GM21447 (cell line): ENCODE data around the gene PLXNA4.
"Not testable (repeated sequence)": the region's sequence is repeated elsewhere in the genome, so short reads cannot be mapped to it uniquely, and the experiment has no call there.

ENCODE experiments used
- ATAC-seq: cut with Tn5 transposase; IDR thresholded peaks from one replicate; pipeline ENCODE4 v1.9.1; 2021; ENCODE audit not compliant: unreplicated experiment

PLXNA4 gene, protein sequence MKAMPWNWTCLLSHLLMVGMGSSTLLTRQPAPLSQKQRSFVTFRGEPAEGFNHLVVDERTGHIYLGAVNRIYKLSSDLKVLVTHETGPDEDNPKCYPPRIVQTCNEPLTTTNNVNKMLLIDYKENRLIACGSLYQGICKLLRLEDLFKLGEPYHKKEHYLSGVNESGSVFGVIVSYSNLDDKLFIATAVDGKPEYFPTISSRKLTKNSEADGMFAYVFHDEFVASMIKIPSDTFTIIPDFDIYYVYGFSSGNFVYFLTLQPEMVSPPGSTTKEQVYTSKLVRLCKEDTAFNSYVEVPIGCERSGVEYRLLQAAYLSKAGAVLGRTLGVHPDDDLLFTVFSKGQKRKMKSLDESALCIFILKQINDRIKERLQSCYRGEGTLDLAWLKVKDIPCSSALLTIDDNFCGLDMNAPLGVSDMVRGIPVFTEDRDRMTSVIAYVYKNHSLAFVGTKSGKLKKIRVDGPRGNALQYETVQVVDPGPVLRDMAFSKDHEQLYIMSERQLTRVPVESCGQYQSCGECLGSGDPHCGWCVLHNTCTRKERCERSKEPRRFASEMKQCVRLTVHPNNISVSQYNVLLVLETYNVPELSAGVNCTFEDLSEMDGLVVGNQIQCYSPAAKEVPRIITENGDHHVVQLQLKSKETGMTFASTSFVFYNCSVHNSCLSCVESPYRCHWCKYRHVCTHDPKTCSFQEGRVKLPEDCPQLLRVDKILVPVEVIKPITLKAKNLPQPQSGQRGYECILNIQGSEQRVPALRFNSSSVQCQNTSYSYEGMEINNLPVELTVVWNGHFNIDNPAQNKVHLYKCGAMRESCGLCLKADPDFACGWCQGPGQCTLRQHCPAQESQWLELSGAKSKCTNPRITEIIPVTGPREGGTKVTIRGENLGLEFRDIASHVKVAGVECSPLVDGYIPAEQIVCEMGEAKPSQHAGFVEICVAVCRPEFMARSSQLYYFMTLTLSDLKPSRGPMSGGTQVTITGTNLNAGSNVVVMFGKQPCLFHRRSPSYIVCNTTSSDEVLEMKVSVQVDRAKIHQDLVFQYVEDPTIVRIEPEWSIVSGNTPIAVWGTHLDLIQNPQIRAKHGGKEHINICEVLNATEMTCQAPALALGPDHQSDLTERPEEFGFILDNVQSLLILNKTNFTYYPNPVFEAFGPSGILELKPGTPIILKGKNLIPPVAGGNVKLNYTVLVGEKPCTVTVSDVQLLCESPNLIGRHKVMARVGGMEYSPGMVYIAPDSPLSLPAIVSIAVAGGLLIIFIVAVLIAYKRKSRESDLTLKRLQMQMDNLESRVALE (N-terminal part only)

DNA sequence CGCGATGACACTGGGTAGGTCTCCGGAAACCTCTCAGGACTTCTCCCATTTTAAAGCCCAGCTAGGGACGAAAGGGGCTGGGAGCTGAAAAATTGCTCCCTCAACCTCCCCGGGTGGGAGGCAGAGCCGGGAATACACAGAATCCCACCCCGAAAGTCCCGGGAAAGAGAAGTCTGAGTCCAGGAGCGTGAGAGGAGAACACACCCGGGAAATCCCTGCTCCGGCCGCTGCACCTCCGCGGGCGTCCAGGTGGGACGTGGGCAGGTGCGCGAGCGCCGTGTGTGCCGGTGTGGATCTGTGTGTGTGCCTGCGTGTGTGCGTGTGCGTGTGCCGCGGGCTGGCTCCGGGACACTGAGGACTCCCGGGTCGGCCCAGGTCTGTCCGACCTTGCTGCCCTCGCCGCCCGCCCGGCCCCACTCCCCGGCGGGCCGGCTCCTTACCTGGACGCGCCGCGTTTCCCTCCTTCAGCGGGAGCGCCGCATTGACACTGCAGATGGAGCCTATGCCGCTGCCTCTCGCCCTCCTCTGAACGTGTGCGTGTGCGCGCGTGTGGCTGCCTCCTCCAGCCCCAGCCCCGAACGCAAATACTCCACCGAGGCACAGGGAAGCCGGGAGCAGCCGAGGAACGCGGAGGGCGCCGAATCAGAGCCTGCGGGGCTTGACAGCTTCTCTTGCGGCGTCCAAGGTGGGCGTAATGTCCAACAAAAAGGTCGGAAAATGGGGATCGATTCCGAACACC is at the start of gene PLXNA4:
PLXNA4 (minus strand) TSS at position 489 of the 739 bp plus-strand sequence. CDS start 67,777 bp downstream, outside the sequence.
- no peak for ATAC-seq

DNA sequence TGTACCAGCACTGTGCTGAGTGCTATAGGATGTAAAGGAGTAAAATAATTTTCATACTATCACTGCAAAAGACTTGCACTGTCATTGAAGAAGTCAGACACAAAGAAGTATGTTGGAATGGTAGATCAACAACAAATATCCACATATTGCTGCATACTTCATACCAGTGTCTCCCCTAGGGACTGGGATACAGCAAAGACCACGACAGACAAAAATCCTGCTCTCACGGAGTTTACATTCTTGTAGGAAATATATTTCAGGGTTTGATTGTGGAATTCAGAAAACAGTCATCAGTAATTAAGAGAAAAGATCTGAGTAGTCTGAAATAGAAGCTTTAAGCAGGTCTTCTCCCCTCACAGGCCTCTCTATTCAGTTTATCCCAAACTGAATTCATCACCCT is 49.4 kb upstream of the PLXNA4 start:
- no peak for ATAC-seq

DNA sequence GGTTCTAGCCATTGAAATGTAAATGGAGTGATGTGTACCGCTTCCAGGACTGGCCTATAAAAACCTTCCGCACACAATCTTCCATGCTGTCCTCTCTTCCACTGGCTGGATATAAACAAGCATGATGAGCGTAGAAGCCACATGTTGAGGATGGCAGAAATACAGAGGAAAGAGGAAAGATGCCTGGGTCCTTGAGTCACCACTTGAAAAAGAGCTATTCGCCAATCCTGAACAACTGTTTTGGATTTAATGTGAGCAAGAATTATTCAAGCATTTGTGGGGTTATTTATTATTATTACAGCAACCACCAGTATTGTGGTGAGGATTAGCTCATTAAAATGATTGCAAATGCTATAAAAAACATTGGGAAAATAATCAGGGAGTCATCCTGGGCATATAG is 45.8 kb upstream of the PLXNA4 start:
- no peak for ATAC-seq

DNA sequence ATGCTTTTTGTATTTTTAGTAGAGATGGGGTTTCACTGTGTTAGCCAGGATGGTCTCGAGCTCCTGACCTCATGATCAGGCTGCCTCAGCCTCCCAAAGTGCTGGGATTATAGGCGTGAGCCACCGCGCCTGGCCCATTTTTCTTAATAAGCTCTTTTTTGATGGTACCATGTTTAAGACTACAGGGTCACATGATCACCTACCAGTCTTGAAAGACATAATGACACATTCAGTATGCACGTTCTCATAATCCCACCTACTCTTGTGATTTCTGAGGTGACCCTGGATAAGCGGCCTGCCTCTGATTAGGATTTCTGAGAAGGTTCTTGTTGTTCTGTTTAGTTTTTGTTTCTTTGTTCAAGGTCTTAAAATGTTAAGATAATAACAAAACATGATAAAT is 43.7 kb upstream of the PLXNA4 start:
- ATAC-seq: no peak

DNA sequence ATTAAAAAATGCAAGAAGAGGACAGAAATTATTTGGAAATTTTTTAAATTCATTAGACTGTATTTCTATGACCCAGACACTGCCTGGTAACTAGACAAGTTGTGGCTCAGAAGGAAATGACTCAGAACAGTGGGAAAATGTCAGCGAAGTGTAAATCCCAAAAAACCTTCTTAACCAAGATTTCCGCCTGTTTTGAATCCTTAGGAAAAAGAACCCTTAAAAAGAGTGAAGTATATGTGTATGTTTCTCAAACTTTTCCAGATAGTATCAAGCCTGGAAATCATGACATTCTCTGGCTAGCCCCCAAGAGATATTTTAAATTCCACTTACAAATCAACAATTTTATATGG is 42.7 kb upstream of the PLXNA4 start:
- no peak for ATAC-seq

DNA sequence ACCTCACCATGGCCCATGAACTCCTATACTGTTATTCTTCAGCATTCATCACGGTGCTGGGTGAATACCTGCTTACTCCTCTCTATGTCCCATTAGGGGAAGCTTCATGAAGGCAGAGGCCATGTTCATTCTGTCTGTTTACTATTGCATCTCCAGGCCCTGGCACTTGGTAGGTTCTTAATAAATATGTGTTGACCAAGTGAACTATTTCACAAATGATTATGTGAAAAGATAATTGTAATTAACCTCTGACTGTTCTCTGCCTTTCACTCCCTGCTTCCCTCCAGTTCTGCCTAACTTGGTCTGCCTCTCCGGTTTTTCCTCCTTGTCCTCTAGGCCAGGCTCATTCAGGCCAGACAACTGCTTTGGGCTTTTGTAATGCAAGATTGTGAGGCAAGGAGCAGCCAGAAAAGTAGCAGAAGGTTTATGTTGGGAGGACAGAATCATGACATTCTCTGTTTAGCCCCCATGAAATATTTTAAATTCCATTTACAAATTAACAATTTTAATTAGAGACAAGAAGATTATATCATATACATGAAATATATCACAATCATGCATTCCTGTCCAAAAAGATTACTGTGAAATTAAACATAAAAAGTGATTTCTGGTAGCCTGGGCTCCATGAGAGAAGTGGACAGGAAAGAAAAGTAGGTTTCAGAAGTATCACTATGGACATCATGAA is 42.1 kb upstream of the PLXNA4 start:
- ATAC-seq: no peak

DNA sequence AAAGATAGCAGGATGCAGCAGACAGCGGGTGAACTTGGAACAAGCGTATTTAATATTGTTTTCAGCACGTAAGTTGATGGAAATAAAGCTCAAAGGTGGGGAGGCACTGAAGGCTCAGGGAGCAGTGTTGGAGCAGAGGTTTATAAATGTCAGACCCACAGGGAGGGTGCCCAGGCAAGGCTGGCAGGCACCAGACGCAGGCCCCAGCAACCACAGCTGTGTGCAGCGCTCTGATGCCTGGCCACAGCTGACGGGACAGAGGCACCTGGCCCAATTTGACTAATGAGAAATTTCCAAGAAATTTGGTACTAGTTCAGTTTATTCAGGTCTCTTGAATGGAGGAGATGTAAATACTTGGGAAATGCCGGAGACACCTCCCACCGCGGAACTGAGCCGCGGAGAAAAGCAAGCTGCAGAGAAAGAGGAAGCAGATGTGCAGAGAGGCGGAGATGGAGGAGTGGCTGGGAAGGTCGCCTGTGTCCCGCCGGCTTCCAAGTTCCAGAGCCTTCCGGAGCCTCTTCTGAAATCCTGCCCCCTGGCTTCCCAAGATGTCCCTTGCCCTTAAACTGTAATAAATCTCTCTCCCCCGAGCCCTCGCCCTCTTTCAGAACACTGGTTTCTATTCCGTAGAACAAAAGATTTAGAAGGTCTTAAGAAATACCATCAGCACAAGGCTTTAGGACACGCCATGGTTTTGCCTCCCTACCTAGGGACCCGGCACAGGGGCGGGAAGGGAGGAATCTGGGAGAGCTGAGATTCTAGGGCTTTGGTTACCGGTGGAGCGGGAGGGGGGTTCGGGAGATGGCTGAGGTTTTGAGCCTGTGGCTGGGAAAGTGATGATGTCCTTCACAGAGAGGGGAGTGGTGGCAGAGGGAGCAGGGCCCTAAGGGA is 38.4 kb upstream of the PLXNA4 start:
- ATAC-seq: no peak

DNA sequence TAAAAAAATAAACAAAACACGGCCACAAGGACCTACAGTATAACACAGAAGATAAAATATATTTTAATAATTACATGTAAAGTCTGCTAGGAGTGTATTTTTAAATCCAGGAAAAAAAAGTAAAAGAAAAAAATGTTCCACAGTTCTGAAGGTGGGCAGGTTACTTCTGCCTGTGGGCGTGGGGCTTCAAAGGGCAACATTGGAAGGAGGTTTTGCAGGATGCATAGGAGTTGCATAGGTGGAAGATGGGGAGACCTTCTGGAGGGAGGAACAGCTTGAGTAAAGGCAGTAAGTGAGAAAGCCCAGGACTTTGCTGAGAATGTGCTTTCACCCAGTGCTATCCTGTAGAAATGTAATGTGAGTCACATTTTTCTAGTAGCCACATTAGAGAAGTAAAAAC is 37.5 kb upstream of the PLXNA4 start:
- no peak for ATAC-seq

DNA sequence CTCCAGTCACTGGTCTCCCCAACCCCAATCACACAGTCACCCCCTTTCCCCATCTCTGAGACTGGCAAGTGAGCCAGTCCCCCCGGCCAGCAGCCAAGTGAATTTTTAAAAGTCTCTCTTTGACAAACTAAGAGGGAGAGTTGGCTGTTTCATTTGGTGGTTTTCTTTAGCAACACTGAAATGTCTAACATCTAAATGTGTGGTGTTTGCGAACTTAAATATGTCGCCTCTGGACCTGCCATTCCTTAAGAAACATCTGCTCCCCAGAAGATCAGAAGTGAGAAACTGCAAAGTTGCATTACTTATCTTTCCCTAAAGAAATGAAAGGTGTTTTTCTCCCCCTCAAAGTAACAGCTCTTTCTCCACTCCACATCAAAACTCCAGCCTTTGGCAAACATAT is 34.7 kb upstream of the PLXNA4 start:
- no peak for ATAC-seq

DNA sequence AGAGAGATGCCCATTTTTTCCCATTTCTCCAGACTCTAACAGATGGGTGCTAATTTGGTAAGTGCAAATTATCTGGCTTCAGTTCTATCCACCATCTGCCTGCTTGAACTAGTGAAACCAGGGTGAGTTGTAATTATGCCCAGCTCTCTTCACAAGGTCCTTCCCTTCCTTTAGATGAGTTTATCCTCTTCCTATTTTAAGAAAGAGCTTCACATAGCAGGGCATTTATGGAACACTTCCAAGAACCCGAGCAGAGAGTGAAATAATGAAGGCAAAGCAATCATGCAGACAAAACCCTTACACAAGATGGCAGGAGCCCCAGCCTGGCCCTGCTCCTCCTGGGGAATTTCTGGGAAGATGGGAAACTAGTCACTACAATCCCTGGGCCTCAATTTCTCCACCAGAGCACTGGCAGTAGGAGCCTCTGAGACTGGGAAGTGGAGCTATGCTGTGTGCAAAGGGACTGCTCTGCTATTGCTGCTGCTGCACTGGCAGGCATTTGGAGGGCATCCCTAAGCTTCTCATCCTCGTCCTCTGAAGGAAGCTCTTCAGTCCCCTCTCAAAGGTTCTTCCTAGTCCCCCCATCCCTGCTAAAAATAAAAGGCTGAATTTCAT is 33.7 kb upstream of the PLXNA4 start:
- no peak for ATAC-seq

DNA sequence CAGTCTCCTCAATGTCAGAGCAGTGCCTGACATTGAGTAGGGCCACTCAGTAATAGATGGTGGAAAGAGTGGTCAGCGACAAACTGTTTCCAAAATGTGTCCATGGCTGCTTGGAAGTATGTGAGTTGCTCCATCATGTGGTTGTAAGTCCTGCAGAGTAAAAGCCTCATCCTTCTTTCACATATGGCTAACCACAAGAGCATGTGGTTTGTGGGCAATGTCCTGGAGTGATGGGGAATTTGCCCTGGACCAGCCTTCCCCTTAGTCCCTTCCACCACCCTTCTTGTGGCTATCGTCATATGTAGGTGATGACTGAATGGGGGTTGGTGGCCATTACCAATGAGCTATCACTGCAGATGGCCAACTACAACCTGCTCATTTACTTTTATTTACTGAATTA is 33.0 kb upstream of the PLXNA4 start:
- ATAC-seq: no peak

DNA sequence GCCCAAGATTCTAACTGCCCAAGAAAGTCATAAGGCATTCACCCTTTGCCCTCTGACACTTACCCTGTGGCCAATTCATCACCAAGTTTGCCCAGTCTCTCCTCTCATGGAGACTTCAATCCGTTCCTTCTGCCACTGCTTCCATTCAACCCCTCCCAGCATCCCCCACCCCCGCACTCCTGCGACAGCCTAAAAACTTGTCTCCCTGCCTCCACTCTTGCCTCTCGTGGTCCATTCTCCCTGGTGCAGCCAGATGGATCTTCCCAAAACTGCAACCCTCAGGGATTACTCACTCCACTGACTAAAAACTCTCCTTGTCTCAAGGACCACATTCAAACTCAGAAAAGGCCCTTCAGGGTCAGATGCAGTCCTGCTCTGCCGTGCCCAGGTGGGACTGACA is 32.3 kb upstream of the PLXNA4 start:
- ATAC-seq: no peak

DNA sequence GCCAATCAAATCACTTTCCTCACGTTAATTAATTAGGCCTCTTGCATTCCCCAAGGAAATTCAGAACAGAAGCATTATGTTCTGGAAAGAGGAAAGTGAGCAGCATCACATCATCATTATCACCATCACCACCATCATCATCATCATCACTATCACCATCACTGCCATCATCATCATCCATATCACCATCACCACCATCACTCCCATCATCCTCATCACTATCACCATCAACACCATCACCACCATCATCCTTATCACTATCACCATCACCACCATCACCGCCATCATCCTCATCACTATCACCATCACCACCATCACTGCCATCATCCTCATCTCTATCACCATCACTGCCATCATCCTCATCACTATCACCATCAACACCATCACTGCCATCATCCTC is 31.4 kb upstream of the PLXNA4 start:
- no peak for ATAC-seq

DNA sequence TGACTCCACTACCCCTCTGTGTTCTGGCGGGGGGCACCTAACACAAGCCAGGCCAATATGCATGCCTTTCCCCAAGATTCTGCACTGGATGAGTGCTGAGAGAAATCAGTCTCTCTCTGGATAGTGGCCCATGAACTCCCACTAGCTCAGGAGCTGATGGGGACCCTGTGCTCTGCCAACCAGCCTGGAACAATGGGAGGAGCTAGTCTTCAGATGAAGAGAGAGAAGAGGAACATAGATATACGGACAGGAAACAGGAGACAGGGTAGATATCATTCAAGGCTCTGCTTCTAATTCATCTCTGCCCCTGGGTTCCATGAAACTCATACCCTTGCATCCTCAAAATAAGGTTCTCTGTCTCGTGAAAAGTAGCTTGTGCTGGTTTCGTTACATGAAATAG is 27.9 kb upstream of the PLXNA4 start:
- ATAC-seq: no peak

DNA sequence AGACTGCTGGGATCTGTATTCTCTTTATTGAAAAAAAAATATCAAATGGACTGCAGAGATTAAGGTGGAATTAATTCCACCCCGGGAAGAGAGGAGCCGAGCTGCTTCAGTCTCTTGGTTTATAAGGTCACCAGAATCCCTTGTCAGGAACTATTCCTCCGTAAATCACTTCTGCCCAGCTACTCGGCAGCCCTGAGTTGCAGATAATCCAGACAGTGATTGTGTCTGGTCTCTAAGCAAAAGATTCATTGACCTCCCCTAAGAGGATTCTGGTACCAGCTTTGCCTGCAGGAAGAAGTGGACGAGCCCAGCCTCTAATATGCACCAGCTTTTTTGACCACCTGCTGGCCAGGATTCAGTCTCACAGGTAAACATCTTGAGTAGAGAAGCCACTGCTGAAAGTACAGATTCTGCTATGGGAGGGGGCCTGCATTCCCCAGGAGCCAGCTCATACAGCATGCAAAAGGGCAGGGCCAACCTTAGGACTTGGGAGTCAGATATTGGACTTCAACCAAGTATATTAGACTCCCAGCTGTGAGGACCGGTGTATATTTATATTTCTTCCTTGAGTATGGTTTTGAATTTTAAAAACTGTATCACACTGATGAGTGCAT is 27.1 kb upstream of the PLXNA4 start:
- ATAC-seq: no peak

DNA sequence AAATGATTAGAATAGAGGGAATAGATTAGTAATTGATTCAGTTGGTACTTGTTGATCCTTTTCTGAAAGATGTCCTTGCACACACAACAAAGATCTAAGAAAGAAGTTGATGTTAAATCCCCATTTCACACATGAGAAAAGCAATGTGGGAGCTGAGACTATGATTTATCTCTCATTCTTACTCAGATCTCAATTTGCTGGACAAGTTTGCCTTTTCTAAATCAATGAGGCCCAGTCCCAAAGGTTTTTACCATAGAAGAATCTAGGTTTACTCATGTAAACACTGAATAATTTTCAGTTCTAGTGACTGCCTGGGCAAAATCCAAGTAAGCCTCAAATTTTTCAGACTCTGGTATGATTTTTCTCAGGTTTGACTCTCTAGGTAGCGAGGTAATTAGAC is 25.5 kb upstream of the PLXNA4 start:
- no peak for ATAC-seq

DNA sequence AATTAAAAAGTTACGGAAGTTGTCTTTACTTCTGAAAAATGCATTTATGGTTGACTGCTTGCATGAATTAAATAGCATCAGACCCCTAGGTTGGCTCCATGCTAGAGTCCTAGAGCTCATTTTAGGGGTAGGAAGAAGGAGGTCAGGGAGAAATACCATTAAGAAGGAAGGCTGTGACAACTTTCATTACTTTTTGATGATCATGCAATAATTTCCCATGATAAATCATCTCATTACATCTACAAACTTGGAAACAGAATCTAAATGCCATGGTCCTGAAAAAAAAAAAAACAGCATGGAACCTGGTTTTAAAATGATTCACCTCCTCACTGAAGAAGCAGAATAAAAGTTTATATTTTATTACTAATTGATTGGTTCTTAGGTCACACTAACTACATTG is 20.3 kb upstream of the PLXNA4 start:
- ATAC-seq: no peak

DNA sequence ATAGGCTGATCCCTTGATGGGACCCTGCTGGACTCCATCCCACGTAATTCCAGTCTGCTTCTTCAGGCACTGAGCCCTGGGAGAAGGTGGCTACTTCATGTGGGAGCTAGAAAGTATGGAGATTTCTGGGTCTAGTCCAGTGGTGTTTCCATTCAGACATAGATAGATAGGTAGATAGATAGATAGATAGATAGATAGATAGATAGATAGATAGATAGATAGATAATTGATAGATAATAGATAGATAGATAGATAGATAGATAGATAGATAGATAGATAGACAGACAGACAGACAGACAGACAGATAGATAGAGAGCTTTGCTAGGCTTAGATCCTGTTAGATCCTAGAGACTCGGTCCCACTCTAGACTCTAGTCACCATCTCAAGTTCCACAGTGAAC is 18.5 kb upstream of the PLXNA4 start:
- not testable (repeated sequence) for ATAC-seq
